WTC11 (cell line): ENCODE data around the gene FIZ1. TPM values are rescaled to one million over a fixed set of nuclear protein-coding genes. Genes with fewer than 3 reads are reported as not detected.

Experiments
- ATAC-seq: fragments of 200-7000 bp; cut with Tn5 transposase; 2 replicates; pipeline ENCODE4 v1.10.0; 2021; ENCODE audit warnings: mild to moderate bottlenecking, moderate library complexity
- CTCF ChIA-PET: fragments of 300-600 bp; sonication (Branson Sonifier 250); formaldehyde crosslinking; loops from one replicate; lab custom pipeline; 2021; ENCODE audit warnings: antibody characterized with exemption; lab: Charles Lee
- POLR2A ChIA-PET: fragments of 350-600 bp; sonication (Branson Sonifier 250); formaldehyde crosslinking; loops from one replicate; lab custom pipeline; 2021; ENCODE audit warnings: antibody characterized with exemption; lab: Charles Lee
- DNase-seq: peaks from one replicate; pipeline ENCODE4 v3.0.0; 2021; ENCODE audit warnings: low spot score
- H3K27ac Mint-ChIP-seq: 2 replicates; pipeline ENCODE4 v1.8.0; 2021; ENCODE audit warnings: mixed read lengths
- H3K27me3 Mint-ChIP-seq: 2 replicates; pipeline ENCODE4 v1.8.0; 2021; ENCODE audit warnings: low read depth, mild to moderate bottlenecking, moderate library complexity, mixed read lengths
- H3K36me3 Mint-ChIP-seq: 2 replicates; pipeline ENCODE4 v1.8.0; 2021; ENCODE audit warnings: mixed read lengths
- H3K4me1 Mint-ChIP-seq: 2 replicates; pipeline ENCODE4 v1.8.0; 2022; ENCODE audit warnings: mixed read lengths
- H3K4me3 Mint-ChIP-seq: 2 replicates; pipeline ENCODE4 v1.8.0; 2021; ENCODE audit warnings: mild to moderate bottlenecking, moderate library complexity, mixed read lengths
- H3K9me3 Mint-ChIP-seq: 2 replicates; pipeline ENCODE4 v1.8.0; 2021; ENCODE audit warnings: mixed read lengths
- GABPB1 ChIP-seq: sonication (generic); formaldehyde crosslinking; IDR thresholded peaks from 2 replicates; pipeline ENCODE4 v1.8.1; 2023; ENCODE audit warnings: mild to moderate bottlenecking, missing genetic modification reagents
- GRHL2 ChIP-seq: fragments of 250-450 bp; sonication (Bioruptor Pico); IDR thresholded peaks from 2 replicates; pipeline ENCODE4 v1.8.0; 2022; ENCODE audit warnings: mild to moderate bottlenecking, moderate library complexity; ENCODE audit not compliant: insufficient replicate concordance, severe bottlenecking
- IRF2 ChIP-seq: sonication (generic); formaldehyde crosslinking; IDR thresholded peaks from 2 replicates; pipeline ENCODE4 v1.8.0; 2022; ENCODE audit warnings: low read depth, missing genetic modification reagents, borderline replicate concordance
- JAZF1 ChIP-seq: fragments of 250-450 bp; sonication (Bioruptor Pico); IDR thresholded peaks from 2 replicates; pipeline ENCODE4 v1.9.0; 2021; ENCODE audit warnings: moderate library complexity, mild to moderate bottlenecking, inconsistent platforms
- NFATC4 ChIP-seq: fragments of 250-450 bp; sonication (Bioruptor Pico); IDR thresholded peaks from 2 replicates; pipeline ENCODE4 v1.9.0; 2021; ENCODE audit warnings: mild to moderate bottlenecking
- NFYB ChIP-seq: sonication (generic); formaldehyde crosslinking; conservative IDR thresholded peaks from 2 replicates; pipeline ENCODE4 v1.8.0; 2022; ENCODE audit warnings: low read depth, missing genetic modification reagents
- OVOL2 ChIP-seq: fragments of 250-450 bp; sonication (Bioruptor Pico); IDR thresholded peaks from 2 replicates; pipeline ENCODE4 v1.9.0; 2021; ENCODE audit warnings: mild to moderate bottlenecking, borderline replicate concordance
- PRRX2 ChIP-seq: fragments of 250-450 bp; sonication (Bioruptor Pico); IDR thresholded peaks from 2 replicates; pipeline ENCODE4 v1.8.0; 2021; ENCODE audit warnings: mild to moderate bottlenecking
- RELA ChIP-seq: sonication (generic); formaldehyde crosslinking; IDR thresholded peaks from 2 replicates; pipeline ENCODE4 v1.8.1; 2022; ENCODE audit warnings: missing genetic modification reagents, mild to moderate bottlenecking, borderline replicate concordance
- RORB ChIP-seq: fragments of 250-450 bp; sonication (Bioruptor Pico); IDR thresholded peaks from 2 replicates; pipeline ENCODE4 v1.9.0; 2021; ENCODE audit warnings: mild to moderate bottlenecking
- SOX15 ChIP-seq: fragments of 250-450 bp; sonication (Bioruptor Pico); IDR thresholded peaks from 2 replicates; pipeline ENCODE4 v1.9.0; 2021; ENCODE audit warnings: mild to moderate bottlenecking
- TP53 ChIP-seq: sonication (generic); formaldehyde crosslinking; IDR thresholded peaks from 2 replicates; pipeline ENCODE4 v1.8.1; 2023; ENCODE audit warnings: mild to moderate bottlenecking, missing genetic modification reagents
- ZNF232 ChIP-seq: sonication (generic); formaldehyde crosslinking; IDR thresholded peaks from 2 replicates; pipeline ENCODE4 v1.8.0; 2022; ENCODE audit warnings: mild to moderate bottlenecking, missing genetic modification reagents
- ZNF396 ChIP-seq: fragments of 250-450 bp; sonication (Bioruptor Pico); IDR thresholded peaks from 2 replicates; pipeline ENCODE4 v1.8.0; 2021; ENCODE audit warnings: mild to moderate bottlenecking, moderate library complexity, borderline replicate concordance
- total RNA-seq: library from RNA; stranded (reverse); gene quantifications from 3 replicates; pipeline ENCODE4 v1.2.3, GENCODE V29; 2021
- TF ChIP-seq, protein P1 (sequence below): sonication (generic); formaldehyde crosslinking; IDR thresholded peaks from 2 replicates; pipeline ENCODE4 v1.8.0; 2023; ENCODE audit warnings: mild to moderate bottlenecking, missing genetic modification reagents
- TF ChIP-seq, protein P2 (sequence below): sonication (generic); formaldehyde crosslinking; IDR thresholded peaks from 2 replicates; pipeline ENCODE4 v1.8.1; 2023; ENCODE audit warnings: mild to moderate bottlenecking, missing genetic modification reagents
- TF ChIP-seq, protein P3 (sequence below): sonication (generic); formaldehyde crosslinking; IDR thresholded peaks from 2 replicates; pipeline ENCODE4 v1.8.0; 2022; ENCODE audit warnings: missing genetic modification reagents
- TF ChIP-seq, protein P4 (sequence below): fragments of 250-450 bp; sonication (Bioruptor Pico); IDR thresholded peaks from 2 replicates; pipeline ENCODE4 v1.8.0; 2021; ENCODE audit warnings: mild to moderate bottlenecking
- TF ChIP-seq, protein P5 (sequence below): sonication (generic); formaldehyde crosslinking; IDR thresholded peaks from 2 replicates; pipeline ENCODE4 v1.8.0; 2023; ENCODE audit warnings: missing genetic modification reagents
- TF ChIP-seq, protein P6 (sequence below): sonication (generic); formaldehyde crosslinking; IDR thresholded peaks from 2 replicates; pipeline ENCODE4 v1.8.0; 2022; ENCODE audit warnings: mild to moderate bottlenecking, missing genetic modification reagents
- TF ChIP-seq, protein P7 (sequence below): fragments of 250-450 bp; sonication (Bioruptor Pico); IDR thresholded peaks from 2 replicates; pipeline ENCODE4 v2.1.2; 2022; ENCODE audit warnings: mild to moderate bottlenecking, moderate library complexity

The FIZ1 gene
- total RNA-seq, 1 experiment from 2014 or later = 20.1 TPM

DNA sequence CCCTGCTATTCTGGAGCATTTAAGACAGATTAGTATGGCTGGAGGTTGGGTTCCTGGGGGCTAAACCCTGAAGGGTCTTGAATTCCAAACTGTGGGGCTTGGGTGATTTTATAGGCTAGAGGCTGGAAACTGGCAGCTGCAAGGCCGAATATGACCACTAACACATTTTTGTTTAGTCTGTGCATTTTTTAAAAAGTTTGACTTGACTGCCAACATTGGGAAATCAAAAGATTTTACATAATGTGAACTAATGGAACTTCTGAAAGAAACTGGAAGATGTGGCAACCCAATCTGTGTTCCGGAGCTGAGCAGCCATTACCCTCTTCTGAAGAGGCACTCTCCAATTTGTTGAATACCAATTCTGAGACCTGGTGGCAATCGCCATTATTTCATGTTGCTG, 20.0 kb upstream of the FIZ1 start (continued):
- no peak for TF ChIP-seq SOX15 (CRISPR knock-in tag)
- TF ChIP-seq, all 79 proteins: peak for 0

DNA sequence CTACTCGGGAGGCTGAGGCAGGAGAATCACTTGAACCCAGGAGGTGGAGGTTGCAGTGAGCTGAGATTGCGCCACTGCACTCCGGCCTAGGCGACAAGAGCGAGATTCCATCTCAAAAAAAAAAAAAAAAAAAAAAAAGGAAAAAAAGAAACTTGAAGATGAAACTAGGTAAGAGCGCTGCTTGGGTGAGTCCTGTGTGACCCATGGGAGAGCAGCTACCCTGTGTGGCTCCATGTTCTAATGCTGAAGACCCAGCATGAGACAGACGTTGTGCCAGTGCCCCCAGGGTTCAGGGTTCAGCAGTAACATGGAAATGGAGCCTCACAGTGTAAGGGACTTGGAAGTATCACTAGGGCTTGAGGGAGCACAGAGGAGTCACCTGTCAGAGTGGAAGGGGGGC, 19.1 kb upstream of the FIZ1 start:
- TF ChIP-seq NFATC4 (CRISPR knock-in tag) (no peak), TP53 (CRISPR knock-in tag) (no peak), RORB (CRISPR knock-in tag) (no peak)
- TF ChIP-seq, protein P1, sequence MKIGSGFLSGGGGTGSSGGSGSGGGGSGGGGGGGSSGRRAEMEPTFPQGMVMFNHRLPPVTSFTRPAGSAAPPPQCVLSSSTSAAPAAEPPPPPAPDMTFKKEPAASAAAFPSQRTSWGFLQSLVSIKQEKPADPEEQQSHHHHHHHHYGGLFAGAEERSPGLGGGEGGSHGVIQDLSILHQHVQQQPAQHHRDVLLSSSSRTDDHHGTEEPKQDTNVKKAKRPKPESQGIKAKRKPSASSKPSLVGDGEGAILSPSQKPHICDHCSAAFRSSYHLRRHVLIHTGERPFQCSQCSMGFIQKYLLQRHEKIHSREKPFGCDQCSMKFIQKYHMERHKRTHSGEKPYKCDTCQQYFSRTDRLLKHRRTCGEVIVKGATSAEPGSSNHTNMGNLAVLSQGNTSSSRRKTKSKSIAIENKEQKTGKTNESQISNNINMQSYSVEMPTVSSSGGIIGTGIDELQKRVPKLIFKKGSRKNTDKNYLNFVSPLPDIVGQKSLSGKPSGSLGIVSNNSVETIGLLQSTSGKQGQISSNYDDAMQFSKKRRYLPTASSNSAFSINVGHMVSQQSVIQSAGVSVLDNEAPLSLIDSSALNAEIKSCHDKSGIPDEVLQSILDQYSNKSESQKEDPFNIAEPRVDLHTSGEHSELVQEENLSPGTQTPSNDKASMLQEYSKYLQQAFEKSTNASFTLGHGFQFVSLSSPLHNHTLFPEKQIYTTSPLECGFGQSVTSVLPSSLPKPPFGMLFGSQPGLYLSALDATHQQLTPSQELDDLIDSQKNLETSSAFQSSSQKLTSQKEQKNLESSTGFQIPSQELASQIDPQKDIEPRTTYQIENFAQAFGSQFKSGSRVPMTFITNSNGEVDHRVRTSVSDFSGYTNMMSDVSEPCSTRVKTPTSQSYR = no peak
- TF ChIP-seq, protein P2, sequence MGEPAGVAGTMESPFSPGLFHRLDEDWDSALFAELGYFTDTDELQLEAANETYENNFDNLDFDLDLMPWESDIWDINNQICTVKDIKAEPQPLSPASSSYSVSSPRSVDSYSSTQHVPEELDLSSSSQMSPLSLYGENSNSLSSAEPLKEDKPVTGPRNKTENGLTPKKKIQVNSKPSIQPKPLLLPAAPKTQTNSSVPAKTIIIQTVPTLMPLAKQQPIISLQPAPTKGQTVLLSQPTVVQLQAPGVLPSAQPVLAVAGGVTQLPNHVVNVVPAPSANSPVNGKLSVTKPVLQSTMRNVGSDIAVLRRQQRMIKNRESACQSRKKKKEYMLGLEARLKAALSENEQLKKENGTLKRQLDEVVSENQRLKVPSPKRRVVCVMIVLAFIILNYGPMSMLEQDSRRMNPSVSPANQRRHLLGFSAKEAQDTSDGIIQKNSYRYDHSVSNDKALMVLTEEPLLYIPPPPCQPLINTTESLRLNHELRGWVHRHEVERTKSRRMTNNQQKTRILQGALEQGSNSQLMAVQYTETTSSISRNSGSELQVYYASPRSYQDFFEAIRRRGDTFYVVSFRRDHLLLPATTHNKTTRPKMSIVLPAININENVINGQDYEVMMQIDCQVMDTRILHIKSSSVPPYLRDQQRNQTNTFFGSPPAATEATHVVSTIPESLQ (CRISPR knock-in tag) = no peak
- Mint-ChIP-seq H3K27ac (no peak overlapping the region), H3K36me3 (peaks cover 22% of the 10 kb centered on the region), H3K9me3 (0 out of 2 replicates have a peak, but pooled peaks cover 3% of the 10 kb centered on the region), H3K4me3 (no peak overlapping the region), H3K4me1 (peaks cover 5% of the 10 kb centered on the region; the same call in 1 of the 2 replicates), H3K27me3 (0 out of 2 replicates have a peak, but pooled peaks cover 3% of the 10 kb centered on the region)
- no peak for ATAC-seq
- POLR2A ChIA-PET = interaction anchor here (0.7 kb wide), 1 partner anchor 1189 kb away, joined by 3 read pairs; no protein-coding TSS in a partner anchor
- CTCF ChIA-PET = interaction anchor here (0.6 to 4.0 kb wide), 6 partner anchors 12 to 79 kb away, joined by 3 to 14 read pairs (median 5); partner anchors contain the start of gene ZNF865
- no peak for DNase-seq

DNA sequence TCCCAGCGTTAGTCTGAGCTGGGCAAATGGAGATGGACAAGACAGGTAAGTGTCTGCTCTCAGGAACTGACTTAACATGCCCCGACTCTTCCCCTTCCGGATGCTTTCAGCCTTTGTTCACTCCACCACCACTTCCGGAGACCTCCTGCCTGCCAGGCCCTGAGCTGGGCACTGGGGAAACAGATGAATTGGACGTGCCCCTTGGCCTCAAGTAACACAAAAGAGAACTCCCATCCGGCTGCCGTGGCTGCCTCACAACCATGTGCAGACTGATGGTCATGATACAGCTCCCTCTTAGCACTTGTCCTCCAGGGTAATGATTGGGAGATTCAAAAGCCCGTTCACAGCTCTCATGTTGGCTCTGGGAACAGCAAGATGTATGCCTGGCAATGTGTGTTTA, 18.1 kb upstream of the FIZ1 start:
- ATAC-seq = no peak
- Mint-ChIP-seq H3K27me3 (0 out of 2 replicates have a peak, but pooled peaks cover 3% of the 10 kb centered on the region), H3K4me3 (no peak overlapping the region), H3K4me1 (0 out of 2 replicates have a peak, but pooled peaks cover 3% of the 10 kb centered on the region), H3K9me3 (0 out of 2 replicates have a peak, but pooled peaks cover 3% of the 10 kb centered on the region), H3K36me3 (peaks cover 19% of the 10 kb centered on the region), H3K27ac (peak overlapping the region; percentile 68; the same call in 1 of the 2 replicates)
- DNase-seq = no peak
- ChIA-PET CTCF (interaction anchor here (0.7 to 4.0 kb wide), 3 partner anchors 11 to 514 kb away, joined by 3 to 14 read pairs (median 9); partner anchors contain the start of gene ZNF865), POLR2A (no interaction called here)
- TF ChIP-seq OVOL2 (no peak), GRHL2 (no peak), RELA (CRISPR knock-in tag) (no peak), IRF2 (CRISPR knock-in tag) (no peak), ZNF396 (no peak), ZNF232 (CRISPR knock-in tag) (no peak), GABPB1 (CRISPR knock-in tag) (no peak), JAZF1 (CRISPR knock-in tag) (no peak), RORB (CRISPR knock-in tag) (no peak), NFYB (CRISPR knock-in tag) (no peak), PRRX2 (CRISPR knock-in tag) (no peak)
- TF ChIP-seq, protein P3, sequence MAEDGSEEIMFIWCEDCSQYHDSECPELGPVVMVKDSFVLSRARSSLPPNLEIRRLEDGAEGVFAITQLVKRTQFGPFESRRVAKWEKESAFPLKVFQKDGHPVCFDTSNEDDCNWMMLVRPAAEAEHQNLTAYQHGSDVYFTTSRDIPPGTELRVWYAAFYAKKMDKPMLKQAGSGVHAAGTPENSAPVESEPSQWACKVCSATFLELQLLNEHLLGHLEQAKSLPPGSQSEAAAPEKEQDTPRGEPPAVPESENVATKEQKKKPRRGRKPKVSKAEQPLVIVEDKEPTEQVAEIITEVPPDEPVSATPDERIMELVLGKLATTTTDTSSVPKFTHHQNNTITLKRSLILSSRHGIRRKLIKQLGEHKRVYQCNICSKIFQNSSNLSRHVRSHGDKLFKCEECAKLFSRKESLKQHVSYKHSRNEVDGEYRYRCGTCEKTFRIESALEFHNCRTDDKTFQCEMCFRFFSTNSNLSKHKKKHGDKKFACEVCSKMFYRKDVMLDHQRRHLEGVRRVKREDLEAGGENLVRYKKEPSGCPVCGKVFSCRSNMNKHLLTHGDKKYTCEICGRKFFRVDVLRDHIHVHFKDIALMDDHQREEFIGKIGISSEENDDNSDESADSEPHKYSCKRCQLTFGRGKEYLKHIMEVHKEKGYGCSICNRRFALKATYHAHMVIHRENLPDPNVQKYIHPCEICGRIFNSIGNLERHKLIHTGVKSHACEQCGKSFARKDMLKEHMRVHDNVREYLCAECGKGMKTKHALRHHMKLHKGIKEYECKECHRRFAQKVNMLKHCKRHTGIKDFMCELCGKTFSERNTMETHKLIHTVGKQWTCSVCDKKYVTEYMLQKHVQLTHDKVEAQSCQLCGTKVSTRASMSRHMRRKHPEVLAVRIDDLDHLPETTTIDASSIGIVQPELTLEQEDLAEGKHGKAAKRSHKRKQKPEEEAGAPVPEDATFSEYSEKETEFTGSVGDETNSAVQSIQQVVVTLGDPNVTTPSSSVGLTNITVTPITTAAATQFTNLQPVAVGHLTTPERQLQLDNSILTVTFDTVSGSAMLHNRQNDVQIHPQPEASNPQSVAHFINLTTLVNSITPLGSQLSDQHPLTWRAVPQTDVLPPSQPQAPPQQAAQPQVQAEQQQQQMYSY (CRISPR knock-in tag) = no peak
- TF ChIP-seq, protein P4, sequence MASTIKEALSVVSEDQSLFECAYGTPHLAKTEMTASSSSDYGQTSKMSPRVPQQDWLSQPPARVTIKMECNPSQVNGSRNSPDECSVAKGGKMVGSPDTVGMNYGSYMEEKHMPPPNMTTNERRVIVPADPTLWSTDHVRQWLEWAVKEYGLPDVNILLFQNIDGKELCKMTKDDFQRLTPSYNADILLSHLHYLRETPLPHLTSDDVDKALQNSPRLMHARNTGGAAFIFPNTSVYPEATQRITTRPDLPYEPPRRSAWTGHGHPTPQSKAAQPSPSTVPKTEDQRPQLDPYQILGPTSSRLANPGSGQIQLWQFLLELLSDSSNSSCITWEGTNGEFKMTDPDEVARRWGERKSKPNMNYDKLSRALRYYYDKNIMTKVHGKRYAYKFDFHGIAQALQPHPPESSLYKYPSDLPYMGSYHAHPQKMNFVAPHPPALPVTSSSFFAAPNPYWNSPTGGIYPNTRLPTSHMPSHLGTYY (CRISPR knock-in tag) = no peak
- TF ChIP-seq, protein P5, sequence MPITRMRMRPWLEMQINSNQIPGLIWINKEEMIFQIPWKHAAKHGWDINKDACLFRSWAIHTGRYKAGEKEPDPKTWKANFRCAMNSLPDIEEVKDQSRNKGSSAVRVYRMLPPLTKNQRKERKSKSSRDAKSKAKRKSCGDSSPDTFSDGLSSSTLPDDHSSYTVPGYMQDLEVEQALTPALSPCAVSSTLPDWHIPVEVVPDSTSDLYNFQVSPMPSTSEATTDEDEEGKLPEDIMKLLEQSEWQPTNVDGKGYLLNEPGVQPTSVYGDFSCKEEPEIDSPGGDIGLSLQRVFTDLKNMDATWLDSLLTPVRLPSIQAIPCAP (CRISPR knock-in tag) = no peak
- TF ChIP-seq, protein P6, sequence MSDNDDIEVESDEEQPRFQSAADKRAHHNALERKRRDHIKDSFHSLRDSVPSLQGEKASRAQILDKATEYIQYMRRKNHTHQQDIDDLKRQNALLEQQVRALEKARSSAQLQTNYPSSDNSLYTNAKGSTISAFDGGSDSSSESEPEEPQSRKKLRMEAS (CRISPR knock-in tag) = no peak
- TF ChIP-seq, protein P7, sequence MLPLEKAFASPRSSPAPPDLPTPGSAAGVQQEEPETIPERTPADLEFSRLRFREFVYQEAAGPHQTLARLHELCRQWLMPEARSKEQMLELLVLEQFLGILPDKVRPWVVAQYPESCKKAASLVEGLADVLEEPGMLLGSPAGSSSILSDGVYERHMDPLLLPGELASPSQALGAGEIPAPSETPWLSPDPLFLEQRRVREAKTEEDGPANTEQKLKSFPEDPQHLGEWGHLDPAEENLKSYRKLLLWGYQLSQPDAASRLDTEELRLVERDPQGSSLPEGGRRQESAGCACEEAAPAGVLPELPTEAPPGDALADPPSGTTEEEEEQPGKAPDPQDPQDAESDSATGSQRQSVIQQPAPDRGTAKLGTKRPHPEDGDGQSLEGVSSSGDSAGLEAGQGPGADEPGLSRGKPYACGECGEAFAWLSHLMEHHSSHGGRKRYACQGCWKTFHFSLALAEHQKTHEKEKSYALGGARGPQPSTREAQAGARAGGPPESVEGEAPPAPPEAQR (CRISPR knock-in tag) = no peak
